ENCODE measurements around the gene RBM8A.

DNA sequence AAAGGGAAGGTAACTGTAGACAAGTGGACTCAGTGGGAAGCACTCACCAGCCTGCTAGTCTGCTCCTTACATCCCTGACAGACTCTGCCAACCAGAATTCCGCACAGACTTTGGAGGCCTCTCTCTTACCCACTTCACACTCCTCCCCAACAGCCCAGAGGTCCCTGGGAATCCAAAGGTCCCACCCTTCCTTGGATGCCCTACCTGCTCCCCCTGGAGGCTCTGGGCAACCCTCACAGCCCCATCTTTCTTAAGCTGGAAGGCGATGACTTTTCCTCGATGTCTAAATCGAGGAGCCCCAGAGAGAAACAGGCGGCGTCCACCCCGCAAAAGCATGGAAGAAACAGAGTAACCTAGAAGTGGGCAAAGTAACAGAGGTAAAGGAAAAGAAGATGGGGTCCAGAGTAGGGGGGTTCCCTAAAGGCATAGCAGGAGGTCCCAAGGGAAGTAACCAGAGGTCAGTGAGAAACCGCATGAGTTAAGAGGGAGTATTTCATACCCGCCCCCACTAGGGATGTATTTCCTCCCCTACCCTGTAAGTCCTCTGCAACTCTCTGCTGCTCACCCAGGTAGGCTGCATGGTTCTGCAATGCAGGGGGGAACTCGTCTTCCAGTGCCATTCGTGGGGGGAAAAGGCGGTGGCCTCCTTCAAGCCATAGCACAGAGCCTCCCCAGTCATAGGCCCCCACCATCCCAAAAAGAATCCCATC, 25.8 kb downstream of the RBM8A start:
- no peak for TF ChIP-seq ARNTL (CRISPR knock-in tag; IDR thresholded peaks at IDR 0.05; ENCODE audit: borderline replicate concordance, low read depth)
- TF ChIP-seq, protein P1, sequence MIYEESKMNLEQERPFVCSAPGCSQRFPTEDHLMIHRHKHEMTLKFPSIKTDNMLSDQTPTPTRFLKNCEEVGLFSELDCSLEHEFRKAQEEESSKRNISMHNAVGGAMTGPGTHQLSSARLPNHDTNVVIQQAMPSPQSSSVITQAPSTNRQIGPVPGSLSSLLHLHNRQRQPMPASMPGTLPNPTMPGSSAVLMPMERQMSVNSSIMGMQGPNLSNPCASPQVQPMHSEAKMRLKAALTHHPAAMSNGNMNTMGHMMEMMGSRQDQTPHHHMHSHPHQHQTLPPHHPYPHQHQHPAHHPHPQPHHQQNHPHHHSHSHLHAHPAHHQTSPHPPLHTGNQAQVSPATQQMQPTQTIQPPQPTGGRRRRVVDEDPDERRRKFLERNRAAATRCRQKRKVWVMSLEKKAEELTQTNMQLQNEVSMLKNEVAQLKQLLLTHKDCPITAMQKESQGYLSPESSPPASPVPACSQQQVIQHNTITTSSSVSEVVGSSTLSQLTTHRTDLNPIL (CRISPR knock-in tag; IDR thresholded peaks at IDR 0.05; ENCODE audit: low read depth): no peak
- TF ChIP-seq, protein P2, sequence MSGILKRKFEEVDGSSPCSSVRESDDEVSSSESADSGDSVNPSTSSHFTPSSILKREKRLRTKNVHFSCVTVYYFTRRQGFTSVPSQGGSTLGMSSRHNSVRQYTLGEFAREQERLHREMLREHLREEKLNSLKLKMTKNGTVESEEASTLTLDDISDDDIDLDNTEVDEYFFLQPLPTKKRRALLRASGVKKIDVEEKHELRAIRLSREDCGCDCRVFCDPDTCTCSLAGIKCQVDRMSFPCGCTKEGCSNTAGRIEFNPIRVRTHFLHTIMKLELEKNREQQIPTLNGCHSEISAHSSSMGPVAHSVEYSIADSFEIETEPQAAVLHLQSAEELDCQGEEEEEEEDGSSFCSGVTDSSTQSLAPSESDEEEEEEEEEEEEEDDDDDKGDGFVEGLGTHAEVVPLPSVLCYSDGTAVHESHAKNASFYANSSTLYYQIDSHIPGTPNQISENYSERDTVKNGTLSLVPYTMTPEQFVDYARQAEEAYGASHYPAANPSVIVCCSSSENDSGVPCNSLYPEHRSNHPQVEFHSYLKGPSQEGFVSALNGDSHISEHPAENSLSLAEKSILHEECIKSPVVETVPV (CRISPR knock-in tag; IDR thresholded peaks at IDR 0.05): no peak
- TF ChIP-seq ZFP30 (CRISPR knock-in tag; IDR thresholded peaks at IDR 0.05): no peak
- TF ChIP-seq, protein P3, sequence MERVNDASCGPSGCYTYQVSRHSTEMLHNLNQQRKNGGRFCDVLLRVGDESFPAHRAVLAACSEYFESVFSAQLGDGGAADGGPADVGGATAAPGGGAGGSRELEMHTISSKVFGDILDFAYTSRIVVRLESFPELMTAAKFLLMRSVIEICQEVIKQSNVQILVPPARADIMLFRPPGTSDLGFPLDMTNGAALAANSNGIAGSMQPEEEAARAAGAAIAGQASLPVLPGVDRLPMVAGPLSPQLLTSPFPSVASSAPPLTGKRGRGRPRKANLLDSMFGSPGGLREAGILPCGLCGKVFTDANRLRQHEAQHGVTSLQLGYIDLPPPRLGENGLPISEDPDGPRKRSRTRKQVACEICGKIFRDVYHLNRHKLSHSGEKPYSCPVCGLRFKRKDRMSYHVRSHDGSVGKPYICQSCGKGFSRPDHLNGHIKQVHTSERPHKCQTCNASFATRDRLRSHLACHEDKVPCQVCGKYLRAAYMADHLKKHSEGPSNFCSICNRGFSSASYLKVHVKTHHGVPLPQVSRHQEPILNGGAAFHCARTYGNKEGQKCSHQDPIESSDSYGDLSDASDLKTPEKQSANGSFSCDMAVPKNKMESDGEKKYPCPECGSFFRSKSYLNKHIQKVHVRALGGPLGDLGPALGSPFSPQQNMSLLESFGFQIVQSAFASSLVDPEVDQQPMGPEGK (CRISPR knock-in tag; IDR thresholded peaks at IDR 0.05; ENCODE audit: borderline replicate concordance): no peak
- no peak for TF ChIP-seq ZNF565 (CRISPR knock-in tag; conservative IDR thresholded peaks at IDR 0.05; ENCODE audit: low read depth)
- no peak for TF ChIP-seq ZFP3 (CRISPR knock-in tag; IDR thresholded peaks at IDR 0.05)
- TF ChIP-seq PPARA (CRISPR knock-in tag; IDR thresholded peaks at IDR 0.05; ENCODE audit: borderline replicate concordance): no peak
- no peak for TF ChIP-seq TCF4 (CRISPR knock-in tag; IDR thresholded peaks at IDR 0.05; ENCODE audit: borderline replicate concordance)
- no peak for TF ChIP-seq CSDC2 (CRISPR knock-in tag; IDR thresholded peaks at IDR 0.05)
- no peak for TF ChIP-seq ZC3H10 (CRISPR knock-in tag; IDR thresholded peaks at IDR 0.05)

Data from SK-N-SH treated with all-trans-retinoic acid at 6 μM for 48 hours (cell line).